WTC11 (cell line): ENCODE results near the gene HOXC11.

ENCODE experiments used
- HMGA2 ChIP-seq: fragments of 250-450 bp; sonication (Bioruptor Pico); IDR thresholded peaks from 2 replicates; pipeline ENCODE4 v1.4.0; 2021; ENCODE audit warnings: mild to moderate bottlenecking, moderate library complexity
- RELA ChIP-seq: sonication (generic); formaldehyde crosslinking; IDR thresholded peaks from 2 replicates; pipeline ENCODE4 v1.8.1; 2022; ENCODE audit warnings: missing genetic modification reagents, mild to moderate bottlenecking, borderline replicate concordance
- SP1 ChIP-seq: sonication (generic); formaldehyde crosslinking; conservative IDR thresholded peaks from 2 replicates; pipeline ENCODE4 v1.8.1; 2022; ENCODE audit warnings: missing genetic modification reagents
- TF ChIP-seq, protein P1 (sequence below): fragments of 200-600 bp; IDR thresholded peaks from 2 replicates; pipeline ENCODE4 v1.8.0; 2022; ENCODE audit warnings: antibody characterized with exemption

DNA sequence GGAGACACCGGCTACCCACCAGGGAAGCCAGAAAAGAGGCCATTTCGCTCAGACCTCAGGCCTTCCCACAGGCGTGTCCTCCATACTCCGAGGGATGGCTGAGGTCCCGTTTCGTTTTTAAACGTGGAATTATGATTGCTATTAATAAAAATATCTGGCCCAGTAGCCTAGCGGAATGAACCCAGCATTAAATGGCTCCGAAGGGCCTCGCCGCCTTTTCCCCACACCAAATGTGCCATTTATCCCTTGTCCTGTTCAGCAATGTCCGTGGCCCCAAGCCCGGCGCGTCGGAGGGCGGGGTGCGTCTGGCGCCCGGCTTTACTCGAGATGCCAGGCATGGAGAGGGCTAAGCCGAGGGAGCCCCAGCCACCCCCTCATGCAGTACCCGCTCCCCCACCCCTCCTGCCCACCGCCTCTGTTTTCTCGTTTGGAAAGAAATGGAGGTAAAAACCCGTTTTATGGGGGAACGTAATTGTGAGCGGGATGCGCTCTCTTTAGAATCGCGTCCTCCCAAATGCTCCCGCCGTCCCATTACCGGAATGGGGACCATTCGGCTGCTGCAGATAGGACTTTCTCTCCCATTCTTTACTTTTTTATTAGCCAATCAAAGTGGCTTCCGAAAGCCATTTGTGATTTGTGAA is 41.6 kb downstream of the HOXC11 start:
- TF ChIP-seq, protein P1, sequence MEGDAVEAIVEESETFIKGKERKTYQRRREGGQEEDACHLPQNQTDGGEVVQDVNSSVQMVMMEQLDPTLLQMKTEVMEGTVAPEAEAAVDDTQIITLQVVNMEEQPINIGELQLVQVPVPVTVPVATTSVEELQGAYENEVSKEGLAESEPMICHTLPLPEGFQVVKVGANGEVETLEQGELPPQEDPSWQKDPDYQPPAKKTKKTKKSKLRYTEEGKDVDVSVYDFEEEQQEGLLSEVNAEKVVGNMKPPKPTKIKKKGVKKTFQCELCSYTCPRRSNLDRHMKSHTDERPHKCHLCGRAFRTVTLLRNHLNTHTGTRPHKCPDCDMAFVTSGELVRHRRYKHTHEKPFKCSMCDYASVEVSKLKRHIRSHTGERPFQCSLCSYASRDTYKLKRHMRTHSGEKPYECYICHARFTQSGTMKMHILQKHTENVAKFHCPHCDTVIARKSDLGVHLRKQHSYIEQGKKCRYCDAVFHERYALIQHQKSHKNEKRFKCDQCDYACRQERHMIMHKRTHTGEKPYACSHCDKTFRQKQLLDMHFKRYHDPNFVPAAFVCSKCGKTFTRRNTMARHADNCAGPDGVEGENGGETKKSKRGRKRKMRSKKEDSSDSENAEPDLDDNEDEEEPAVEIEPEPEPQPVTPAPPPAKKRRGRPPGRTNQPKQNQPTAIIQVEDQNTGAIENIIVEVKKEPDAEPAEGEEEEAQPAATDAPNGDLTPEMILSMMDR: no peak
- TF ChIP-seq HMGA2 (CRISPR knock-in tag) (no peak), RELA (CRISPR knock-in tag) (no peak), SP1 (CRISPR knock-in tag) (no peak)
